Gastroesophageal sphincter (tissue), 4 donors: ENCODE measurements around the gene GPR62. TPM values are rescaled to one million over a fixed set of nuclear protein-coding genes. Genes with fewer than 3 reads are reported as not detected.

Experiments
- ATAC-seq: fragments of 150-250 bp; one replicate; pipeline ENCODE4 v1.9.1; 2016; ENCODE audit warnings: mild to moderate bottlenecking, moderate library complexity
- H3K27ac ChIP-seq, 4 donors: fragments of 200-600 bp; sonication (generic) in 3 of 4; 1 replicate in 3 of 4; 2 replicates in 1 of 4; pipeline ENCODE4 v1.5.1; 2016 to 2019
- H3K27me3 ChIP-seq: fragments of 200-600 bp; sonication (generic); one replicate; pipeline ENCODE4 v1.5.1; 2019
- H3K36me3 ChIP-seq, 2 donors: fragments of 200-600 bp; sonication (generic); one replicate each; pipeline ENCODE4 v1.5.1; 2019; ENCODE audit warnings: control low read depth in 1 of 2
- H3K4me1 ChIP-seq, 3 donors: fragments of 200-600 bp; sonication (generic); 1 replicate in 2 of 3; 2 replicates in 1 of 3; pipeline ENCODE4 v1.5.1; 2016 to 2019; ENCODE audit warnings: control low read depth in 2 of 3
- H3K4me3 ChIP-seq, 2 donors: fragments of 200-600 bp; sonication (generic); one replicate each; pipeline ENCODE4 v1.5.1; 2019; ENCODE audit warnings: mild to moderate bottlenecking in 1 of 2, moderate library complexity in 1 of 2
- H3K9me3 ChIP-seq, 3 donors: fragments of 200-600 bp; sonication (generic); one replicate each; pipeline ENCODE4 v1.5.1; 2017 to 2019; ENCODE audit warnings: control low read depth in 2 of 3
- CTCF ChIP-seq, 4 experiments: fragments of 200-600 bp in 2 of 4; fragments of 450-650 bp in 2 of 4; sonication (generic) in 1 of 4; IDR thresholded peaks; one replicate each; pipeline ENCODE4 v1.5.1; 2017 to 2019; ENCODE audit warnings: antibody characterized with exemption in 4 of 4, mild to moderate bottlenecking in 2 of 4, moderate library complexity in 2 of 4
- EP300 ChIP-seq: sonication (generic); formaldehyde crosslinking; IDR thresholded peaks from one replicate; pipeline ENCODE4 v1.6.1; 2017; ENCODE audit warnings: antibody characterized with exemption, mild to moderate bottlenecking
- POLR2A ChIP-seq, 2 donors: fragments of 450-650 bp; IDR thresholded peaks; one replicate each; pipeline ENCODE4 v1.6.1; 2017; ENCODE audit warnings: antibody characterized with exemption in 2 of 2, mild to moderate bottlenecking in 2 of 2, moderate library complexity in 1 of 2
- POLR2AphosphoS5 ChIP-seq: sonication (generic); formaldehyde crosslinking; IDR thresholded peaks from one replicate; pipeline ENCODE4 v1.6.1; 2017; ENCODE audit warnings: antibody characterized with exemption
- WGBS, 2 donors: methylation state at CpG; one replicate each; pipeline ENCODE4 v1.1.5; 2018; ENCODE audit warnings: low coverage in 1 of 2; 5-methylcytosine and 5-hydroxymethylcytosine counted together
- total RNA-seq, 4 donors: library from RNA; depleted of rRNA; stranded (reverse); fragments of >200 nt; gene quantifications; one replicate each; pipeline ENCODE4 v1.1.0, GENCODE V29; 2016

Gene GPR62
- total RNA-seq, 4 donors from 2014 or later, result 0.31 TPM; not detected in 3

- ATAC-seq, result peak; percentile 84
- peak within 1 kb of the TSS; percentile 62 to 91 for H3K4me3 ChIP-seq
- peaks cover 0 to 11% of the 10 kb centered on the region in 2 donors for H3K36me3 ChIP-seq
- WGBS, 2 donors, result no CpG with 5 or more reads among the region's 90 CpGs
- H3K4me1 ChIP-seq, result peaks cover 0 to 70% (median 30%) of the 10 kb centered on the region in 3 donors
- peak; percentile 72 to 74 for TF ChIP-seq POLR2A (IDR thresholded peaks at IDR 0.05)
- no peak for TF ChIP-seq CTCF (IDR thresholded peaks at IDR 0.05)
- TF ChIP-seq POLR2AphosphoS5, result peak; percentile 65
- TF ChIP-seq EP300, result no peak
- H3K27me3 ChIP-seq, result no peaks in the 10 kb centered on the region
- peak within 1 kb of the TSS; percentile 84 to 98 (median 94) for H3K27ac ChIP-seq
- no peaks in the 10 kb centered on the region for H3K9me3 ChIP-seq
These were observed 12.4 kb downstream of the GPR62 start, which contains the start of gene PCBP4 for GRCh38 chr3:51967384-51968169. Gene PCBP4 (minus strand): TSS chr3:51967454. CDS start chr3:51961240, 6,214 bp downstream.

- H3K9me3 ChIP-seq, result no peaks in the 10 kb centered on the region
- TF ChIP-seq EP300 (no peak), POLR2A (IDR thresholded peaks at IDR 0.05) (no peak), POLR2AphosphoS5 (no peak), CTCF (IDR thresholded peaks at IDR 0.05) (no peak)
- H3K27me3 ChIP-seq, result no peaks in the 10 kb centered on the region
- peaks cover 0 to 70% (median 33%) of the 10 kb centered on the region in 3 donors for H3K4me1 ChIP-seq
- H3K27ac ChIP-seq, result peak overlapping the region; percentile 84 to 98 (median 94)
- peak; percentile 4 for ATAC-seq
- WGBS, 2 donors, result 0% methylated on average over 1 of the region's 11 CpGs; no CpG with 5 or more reads in 1 of the 2 donors
- peak overlapping the region; percentile 62 to 91 for H3K4me3 ChIP-seq
- H3K36me3 ChIP-seq, result peaks cover 0 to 11% of the 10 kb centered on the region in 2 donors
These were observed 13.1 kb downstream of the GPR62 start for GRCh38 chr3:51968170-51968775.

- H3K27me3 ChIP-seq, result no peaks in the 10 kb centered on the region
- H3K9me3 ChIP-seq, result no peaks in the 10 kb centered on the region
- peaks cover 0 to 68% (median 35%) of the 10 kb centered on the region in 3 donors for H3K4me1 ChIP-seq
- peak overlapping the region in 2 of 4 donors; percentile 96 to 98 for H3K27ac ChIP-seq
- H3K4me3 ChIP-seq, result no peak overlapping the region
- TF ChIP-seq EP300 (no peak), POLR2A (IDR thresholded peaks at IDR 0.05) (no peak), CTCF (IDR thresholded peaks at IDR 0.05) (no peak), POLR2AphosphoS5 (no peak)
- H3K36me3 ChIP-seq, result peaks cover 0 to 11% of the 10 kb centered on the region in 2 donors
- 50 to 90% methylated on average over 1 to 3 of the region's 6 CpGs for WGBS, 2 donors
- no peak for ATAC-seq
These were observed 13.9 kb downstream of the GPR62 start for GRCh38 chr3:51968883-51969678.

- Histone ChIP-seq H3K4me1 (peaks cover 0 to 68% (median 38%) of the 10 kb centered on the region in 3 donors), H3K9me3 (no peaks in the 10 kb centered on the region), H3K27ac (peak overlapping the region in 1 of 4 donors; percentile 9), H3K27me3 (no peaks in the 10 kb centered on the region), H3K4me3 (no peak overlapping the region), H3K36me3 (peaks cover 0 to 11% of the 10 kb centered on the region in 2 donors)
- WGBS, 2 donors, result no CpG with 5 or more reads among the region's 4 CpGs
- TF ChIP-seq EP300 (no peak), POLR2A (IDR thresholded peaks at IDR 0.05) (no peak), POLR2AphosphoS5 (no peak), CTCF (IDR thresholded peaks at IDR 0.05) (no peak)
- no peak for ATAC-seq
These were observed 14.7 kb downstream of the GPR62 start for GRCh38 chr3:51969841-51970240.
